GM23338 (cell line): ENCODE data around the gene CYB561D2. TPM values are rescaled to one million over a fixed set of nuclear protein-coding genes. Genes with fewer than 3 reads are reported as not detected.

Experiments
- ATAC-seq: fragments of 200-7000 bp; cut with Tn5 transposase; 3 replicates; pipeline ENCODE4 v1.9.1; 2020
- DNase-seq: peaks from one replicate; pipeline ENCODE4 v3.0.0-alpha.2; 2015; ENCODE audit warnings: low spot score
- H2AFZ ChIP-seq: fragments of 200-600 bp; sonication (generic); 2 replicates; pipeline ENCODE4 v1.8.0; 2016; ENCODE audit warnings: antibody characterized with exemption, mild to moderate bottlenecking, moderate library complexity
- H3F3A ChIP-seq: fragments of 200-600 bp; sonication (generic); replicated peaks from 2 replicates; pipeline ENCODE4 v1.8.0; 2017; ENCODE audit warnings: antibody characterized with exemption, mixed run types, low read depth
- H3K27ac ChIP-seq: fragments of 200-600 bp; sonication (generic); 2 replicates; pipeline ENCODE4 v1.6.1; 2016; ENCODE audit warnings: low read depth
- H3K27me3 ChIP-seq: fragments of 200-600 bp; sonication (generic); 2 replicates; pipeline ENCODE4 v1.8.0; 2016; ENCODE audit warnings: mild to moderate bottlenecking, mixed run types, moderate library complexity; ENCODE audit not compliant: insufficient read depth
- H3K36me3 ChIP-seq: fragments of 200-600 bp; sonication (generic); 2 replicates; pipeline ENCODE4 v1.8.0; 2016; ENCODE audit warnings: mild to moderate bottlenecking; ENCODE audit not compliant: insufficient read depth
- H3K4me1 ChIP-seq: fragments of 200-600 bp; sonication (generic); 2 replicates; pipeline ENCODE4 v1.8.0; 2016; ENCODE audit warnings: mild to moderate bottlenecking, moderate library complexity; ENCODE audit not compliant: insufficient read depth
- H3K4me2 ChIP-seq: fragments of 200-600 bp; sonication (generic); 2 replicates; pipeline ENCODE4 v1.7.1; 2017; ENCODE audit warnings: mixed run types
- H3K4me3 ChIP-seq: fragments of 200-600 bp; sonication (generic); 2 replicates; pipeline ENCODE4 v1.6.1; 2016; ENCODE audit warnings: mixed run types
- H3K79me2 ChIP-seq: fragments of 200-600 bp; sonication (generic); replicated peaks from 2 replicates; pipeline ENCODE4 v1.8.0; 2017; ENCODE audit warnings: mild to moderate bottlenecking; ENCODE audit not compliant: insufficient read depth
- H3K9me2 ChIP-seq: fragments of 200-600 bp; sonication (generic); 2 replicates; pipeline ENCODE4 v1.8.0; 2017; ENCODE audit not compliant: insufficient read depth
- H4K20me1 ChIP-seq: fragments of 200-600 bp; sonication (generic); replicated peaks from 2 replicates; pipeline ENCODE4 v1.8.0; 2017; ENCODE audit warnings: mild to moderate bottlenecking; ENCODE audit not compliant: insufficient read depth
- H3K27ac Mint-ChIP-seq: 2 replicates; pipeline ENCODE4 v1.8.0; 2020; ENCODE audit warnings: inconsistent platforms, mild to moderate bottlenecking, moderate library complexity, mixed read lengths
- H3K27me3 Mint-ChIP-seq: 3 replicates; pipeline ENCODE4 v1.8.0; 2022; ENCODE audit warnings: low read depth, mild to moderate bottlenecking, moderate library complexity, mixed read lengths, inconsistent platforms; ENCODE audit not compliant: insufficient read depth, poor library complexity
- H3K36me3 Mint-ChIP-seq: 3 replicates; pipeline ENCODE4 v1.8.0; 2021; ENCODE audit warnings: low read depth, mild to moderate bottlenecking, inconsistent platforms, moderate library complexity, mixed read lengths
- H3K4me1 Mint-ChIP-seq: 3 replicates; pipeline ENCODE4 v1.8.0; 2020; ENCODE audit warnings: mild to moderate bottlenecking, inconsistent platforms, mixed read lengths
- H3K4me3 Mint-ChIP-seq: 3 replicates; pipeline ENCODE4 v1.8.0; 2021; ENCODE audit warnings: moderate library complexity, mild to moderate bottlenecking, inconsistent platforms, mixed read lengths
- H3K9me3 Mint-ChIP-seq: 3 replicates; pipeline ENCODE4 v1.8.0; 2020; ENCODE audit warnings: moderate library complexity, mild to moderate bottlenecking, inconsistent platforms, mixed read lengths
- CREB1 ChIP-seq: fragments of 250-450 bp; sonication (Bioruptor Pico); IDR thresholded peaks from 2 replicates; pipeline ENCODE4 v1.5.0; 2020; ENCODE audit warnings: low read depth, mild to moderate bottlenecking, moderate library complexity
- CTCF ChIP-seq, 2 experiments: fragments of 200-600 bp in 1 of 2; sonication (generic) in 1 of 2; conservative IDR thresholded peaks; 2 replicates each; pipeline versions ENCODE4 v1.5.1 to v1.6.1; 2016 to 2017; ENCODE audit warnings: antibody characterized with exemption in 2 of 2, low read depth in 2 of 2, mild to moderate bottlenecking in 2 of 2, moderate library complexity in 1 of 2
- ETS1 ChIP-seq: IDR thresholded peaks from 2 replicates; pipeline ENCODE4 v1.6.1; 2016; ENCODE audit warnings: antibody characterized with exemption
- EZH2 ChIP-seq: fragments of 200-600 bp; sonication (generic); IDR thresholded peaks from one replicate; pipeline ENCODE4 v1.8.0; 2017; ENCODE audit warnings: antibody characterized with exemption, mild to moderate bottlenecking, low read depth; ENCODE audit not compliant: unreplicated experiment
- EZH2phosphoT487 ChIP-seq: fragments of 200-600 bp; sonication (generic); IDR thresholded peaks from one replicate; pipeline ENCODE4 v1.8.1; 2018; ENCODE audit warnings: antibody characterized with exemption; ENCODE audit not compliant: unreplicated experiment
- JUNB ChIP-seq: IDR thresholded peaks from one replicate; pipeline ENCODE4 v1.6.1; 2016; ENCODE audit warnings: antibody characterized with exemption; ENCODE audit not compliant: unreplicated experiment
- POLR2AphosphoS5 ChIP-seq: IDR thresholded peaks from 2 replicates; pipeline ENCODE4 v1.6.1; 2016; ENCODE audit warnings: antibody characterized with exemption, low read depth
- REST ChIP-seq: IDR thresholded peaks from one replicate; pipeline ENCODE4 v1.6.1; 2018; ENCODE audit warnings: antibody characterized with exemption; ENCODE audit not compliant: unreplicated experiment
- STAT1 ChIP-seq: IDR thresholded peaks from one replicate; pipeline ENCODE4 v1.6.1; 2016; ENCODE audit warnings: antibody characterized with exemption; ENCODE audit not compliant: unreplicated experiment
- ZNF114 ChIP-seq: fragments of 250-450 bp; sonication (Bioruptor Pico); IDR thresholded peaks from 2 replicates; pipeline ENCODE4 v1.5.0; 2020; ENCODE audit warnings: mild to moderate bottlenecking, moderate library complexity
- ZNF331 ChIP-seq: fragments of 250-450 bp; sonication (Bioruptor Pico); IDR thresholded peaks from 2 replicates; pipeline ENCODE4 v1.5.0; 2020; ENCODE audit warnings: low read depth, mild to moderate bottlenecking, moderate library complexity
- ZNF462 ChIP-seq: fragments of 250-450 bp; sonication (Bioruptor Pico); IDR thresholded peaks from 2 replicates; pipeline ENCODE4 v1.5.0; 2020; ENCODE audit warnings: mild to moderate bottlenecking, moderate library complexity
- polyA plus RNA-seq: library from polyadenylated mRNA; unstranded; fragments of >200 nt; fragmentation: Nextera tagmentation; extraction: Ambion mirVana; gene quantifications from 2 replicates; pipeline ENCODE4 v1.2.1, GENCODE V29; 2016
- total RNA-seq: library from RNA; depleted of rRNA; stranded (reverse); fragments of >200 nt; shearing (Covaris generic); gene quantifications from 2 replicates; pipeline ENCODE4 v1.2.3, GENCODE V29; 2014

Gene CYB561D2
- total and polyA plus RNA-seq, 2 experiments from 2014 or later, result 10.1 to 18.2 TPM

- no peak for DNase-seq
- no peak overlapping the region for H3K27ac Mint-ChIP-seq
- Histone ChIP-seq H3F3A (peaks cover 20% of the 10 kb centered on the region; the same call in 1 of the 2 replicates), H3K79me2 (peaks cover 34% of the 10 kb centered on the region), H3K4me1 (peaks cover 9% of the 10 kb centered on the region), H4K20me1 (peaks cover 14% of the 10 kb centered on the region; the same call in 1 of the 2 replicates), H2AFZ (no peak overlapping the region), H3K4me2 (no peak overlapping the region), H3K4me3 (no peak overlapping the region), H3K27me3 (no peaks in the 10 kb centered on the region), H3K9me2 (no peaks in the 10 kb centered on the region), H3K27ac (no peak overlapping the region), H3K36me3 (peaks cover 8% of the 10 kb centered on the region)
- H3K27me3 Mint-ChIP-seq, result peaks cover 7% of the 10 kb centered on the region
- H3K4me1 Mint-ChIP-seq, result peaks cover 15% of the 10 kb centered on the region; the same call in 1 of the 3 replicates
- no peak for TF ChIP-seq CREB1 (CRISPR knock-in tag)
- no peak for TF ChIP-seq REST
- no peak for TF ChIP-seq STAT1
- TF ChIP-seq EZH2phosphoT487, result no peak
- TF ChIP-seq ZNF114 (CRISPR knock-in tag), result no peak
- no peak for TF ChIP-seq EZH2
- no peak for TF ChIP-seq POLR2AphosphoS5
- no peak for TF ChIP-seq CTCF (conservative IDR thresholded peaks at IDR 0.05; ENCODE audit: low read depth in 2 of 2)
- no peak for TF ChIP-seq ZNF331 (CRISPR knock-in tag)
- TF ChIP-seq JUNB, result no peak
- no peak for TF ChIP-seq ZNF462
- no peak for TF ChIP-seq ETS1
- no peak overlapping the region for H3K4me3 Mint-ChIP-seq
- peaks cover 33% of the 10 kb centered on the region for H3K36me3 Mint-ChIP-seq
- no peaks in the 10 kb centered on the region for H3K9me3 Mint-ChIP-seq
- no peak for ATAC-seq
These were observed 20.3 kb upstream of the CYB561D2 start for GRCh38 chr3:50330330-50330729.
